MCF 10A (cell line): ENCODE data around the gene ACTR1B. TPM values are rescaled to one million over a fixed set of nuclear protein-coding genes. Genes with fewer than 3 reads are reported as not detected.

Experiments used
- BruUV-seq: library from RNA; stranded (reverse); fragments of 400-500 nt; replicated peaks from 2 replicates; lab custom pipeline; 2021; lab: Mats Ljungman, UMichigan
- CTCF ChIA-PET: fragments of 300-600 bp; sonication (Branson Sonifier 250); formaldehyde crosslinking; extraction: SDS; loops from one replicate; lab custom pipeline; 2021; ENCODE audit warnings: antibody characterized with exemption, inconsistent platforms; lab: Yijun Ruan, JAX
- POLR2A ChIA-PET: fragments of 300-600, 350-650 bp; sonication (Branson Sonifier 250); formaldehyde crosslinking; extraction: SDS; loops from one replicate; lab custom pipeline; 2020; ENCODE audit warnings: antibody characterized with exemption, inconsistent platforms; lab: Yijun Ruan, JAX
- DNase-seq: peaks from one replicate; pipeline ENCODE4 v3.0.0-alpha.2; 2018; ENCODE audit not compliant: unreplicated experiment
- H3K27ac Mint-ChIP-seq: one replicate; pipeline ENCODE4 v1.8.0; 2022; ENCODE audit warnings: mild to moderate bottlenecking, low read depth, mixed read lengths; ENCODE audit not compliant: unreplicated experiment
- H3K27me3 Mint-ChIP-seq: one replicate; pipeline ENCODE4 v1.8.0; 2022; ENCODE audit warnings: mixed read lengths; ENCODE audit not compliant: insufficient read depth, unreplicated experiment
- H3K36me3 Mint-ChIP-seq: one replicate; pipeline ENCODE4 v1.8.0; 2022; ENCODE audit warnings: mild to moderate bottlenecking, moderate library complexity, mixed read lengths; ENCODE audit not compliant: insufficient read depth, unreplicated experiment
- H3K4me1 Mint-ChIP-seq: one replicate; pipeline ENCODE4 v1.8.0; 2022; ENCODE audit warnings: mixed read lengths; ENCODE audit not compliant: insufficient read depth, unreplicated experiment
- H3K4me3 Mint-ChIP-seq: one replicate; pipeline ENCODE4 v1.8.0; 2022; ENCODE audit warnings: mild to moderate bottlenecking, moderate library complexity, mixed read lengths; ENCODE audit not compliant: unreplicated experiment
- H3K9me3 Mint-ChIP-seq: one replicate; pipeline ENCODE4 v1.8.0; 2022; ENCODE audit warnings: mixed read lengths; ENCODE audit not compliant: unreplicated experiment
- intact Hi-C: fragments of 100-400 bp; cut with micrococcal nuclease; formaldehyde crosslinking; loops from 2 replicates; pipeline ENCODE4 v1.14.1; 2022
- total RNA-seq: library from RNA; stranded (reverse); gene quantifications from 2 replicates; pipeline ENCODE4 v1.2.3, GENCODE V29; 2022
- TF ChIP-seq, protein P1 (sequence below): fragments of 200-600 bp; IDR thresholded peaks from one replicate; pipeline ENCODE4 v1.8.0; 2022; ENCODE audit warnings: antibody characterized with exemption, mild to moderate bottlenecking; ENCODE audit not compliant: unreplicated experiment

ACTR1B gene
- total RNA-seq, 1 experiment from 2014 or later: 63.7 TPM

DNA sequence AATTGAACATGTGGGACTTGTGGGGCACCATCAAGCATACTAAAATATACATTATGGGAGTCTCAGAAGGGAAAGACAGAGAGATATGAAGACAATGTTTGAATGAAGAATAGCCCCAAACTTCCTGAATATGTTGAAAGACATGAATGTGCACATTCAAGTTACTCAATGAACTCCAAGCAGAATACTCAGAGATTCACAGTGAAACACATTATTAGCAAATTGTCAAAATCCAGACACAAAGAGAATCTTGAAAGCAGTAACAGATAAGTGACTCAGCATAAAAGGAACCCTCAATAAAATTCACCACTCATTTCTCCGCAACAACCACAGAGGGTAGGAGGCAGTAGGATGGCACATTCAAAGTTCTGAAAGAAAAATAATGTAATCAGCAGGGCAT, 14.5 kb upstream of the ACTR1B start:
- H3K36me3 Mint-ChIP-seq: no peaks in the 10 kb centered on the region
- no peak overlapping the region for H3K4me3 Mint-ChIP-seq
- H3K4me1 Mint-ChIP-seq: no peaks in the 10 kb centered on the region
- intact Hi-C loops: no loop called here
- H3K27ac Mint-ChIP-seq: no peak overlapping the region
- DNase-seq: no peak
- ChIA-PET CTCF (interaction anchor here (0.9 kb wide), 1 partner anchor 34 kb away, joined by 5 read pairs; no protein-coding TSS in a partner anchor), POLR2A (no interaction called here)
- H3K9me3 Mint-ChIP-seq: no peaks in the 10 kb centered on the region
- BruUV-seq: no TSS peak
- TF ChIP-seq, protein P1, sequence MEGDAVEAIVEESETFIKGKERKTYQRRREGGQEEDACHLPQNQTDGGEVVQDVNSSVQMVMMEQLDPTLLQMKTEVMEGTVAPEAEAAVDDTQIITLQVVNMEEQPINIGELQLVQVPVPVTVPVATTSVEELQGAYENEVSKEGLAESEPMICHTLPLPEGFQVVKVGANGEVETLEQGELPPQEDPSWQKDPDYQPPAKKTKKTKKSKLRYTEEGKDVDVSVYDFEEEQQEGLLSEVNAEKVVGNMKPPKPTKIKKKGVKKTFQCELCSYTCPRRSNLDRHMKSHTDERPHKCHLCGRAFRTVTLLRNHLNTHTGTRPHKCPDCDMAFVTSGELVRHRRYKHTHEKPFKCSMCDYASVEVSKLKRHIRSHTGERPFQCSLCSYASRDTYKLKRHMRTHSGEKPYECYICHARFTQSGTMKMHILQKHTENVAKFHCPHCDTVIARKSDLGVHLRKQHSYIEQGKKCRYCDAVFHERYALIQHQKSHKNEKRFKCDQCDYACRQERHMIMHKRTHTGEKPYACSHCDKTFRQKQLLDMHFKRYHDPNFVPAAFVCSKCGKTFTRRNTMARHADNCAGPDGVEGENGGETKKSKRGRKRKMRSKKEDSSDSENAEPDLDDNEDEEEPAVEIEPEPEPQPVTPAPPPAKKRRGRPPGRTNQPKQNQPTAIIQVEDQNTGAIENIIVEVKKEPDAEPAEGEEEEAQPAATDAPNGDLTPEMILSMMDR: no peak
- H3K27me3 Mint-ChIP-seq: no peaks in the 10 kb centered on the region

DNA sequence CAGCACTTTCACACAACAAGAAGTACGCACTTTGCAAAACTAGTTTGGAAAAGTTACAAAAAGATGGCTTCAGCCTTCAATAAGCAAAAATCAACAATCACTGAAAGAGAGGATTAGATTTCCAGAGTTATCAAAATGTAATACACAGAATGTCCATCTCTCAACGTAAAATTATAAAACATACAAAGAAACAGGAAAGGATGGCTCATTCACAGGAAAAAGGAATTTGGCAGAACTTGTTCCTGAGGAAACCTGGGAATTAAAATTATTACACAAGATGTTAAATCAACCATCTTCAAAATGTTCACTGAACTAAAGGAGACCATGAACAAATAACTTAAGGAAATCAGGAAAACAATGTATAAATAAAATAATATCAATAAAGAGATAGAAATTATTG, 13.6 kb upstream of the ACTR1B start:
- Mint-ChIP-seq H3K9me3 (no peaks in the 10 kb centered on the region), H3K36me3 (no peaks in the 10 kb centered on the region), H3K27me3 (no peaks in the 10 kb centered on the region), H3K27ac (no peak overlapping the region), H3K4me3 (no peak overlapping the region), H3K4me1 (no peaks in the 10 kb centered on the region)
- no peak for DNase-seq
- TF ChIP-seq, protein P1: no peak
- CTCF ChIA-PET: interaction anchor here (0.6 to 2.0 kb wide), 3 partner anchors 12 to 22 kb away, joined by 4 to 7 read pairs (median 4); no protein-coding TSS in a partner anchor
- POLR2A ChIA-PET: no interaction called here
- intact Hi-C loops: no loop called here
- BruUV-seq: no TSS peak

DNA sequence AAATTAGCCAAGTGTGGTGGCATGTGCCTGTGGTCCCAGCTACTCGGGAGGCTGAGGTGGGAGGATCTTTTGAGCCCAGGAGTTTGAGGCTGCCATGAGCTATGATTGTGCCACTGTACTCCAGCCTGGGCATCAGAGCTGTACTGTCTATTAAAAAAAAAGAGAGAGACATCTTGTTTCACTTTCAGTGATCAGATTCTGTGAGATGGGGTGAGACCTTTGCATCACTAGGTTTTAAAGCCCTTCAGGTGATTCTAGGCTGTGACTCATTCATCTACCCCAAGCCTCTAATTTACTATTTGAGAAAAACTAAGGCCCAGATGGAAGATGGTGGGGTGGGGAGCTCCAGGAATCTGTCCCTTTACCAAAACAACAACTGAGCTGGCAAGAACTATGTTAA, 12.8 kb upstream of the ACTR1B start:
- DNase-seq: no peak
- Mint-ChIP-seq H3K9me3 (no peaks in the 10 kb centered on the region), H3K4me3 (no peak overlapping the region), H3K27ac (no peak overlapping the region), H3K27me3 (no peaks in the 10 kb centered on the region), H3K4me1 (no peaks in the 10 kb centered on the region), H3K36me3 (no peaks in the 10 kb centered on the region)
- TF ChIP-seq, protein P1: no peak
- no TSS peak for BruUV-seq
- ChIA-PET CTCF (interaction anchor here (0.7 to 2.2 kb wide), 4 partner anchors 12 to 799 kb away, joined by 3 to 9 read pairs (median 6); no protein-coding TSS in a partner anchor), POLR2A (interaction anchor here (1.1 kb wide), 1 partner anchor 12 kb away, joined by 3 read pairs; no protein-coding TSS in a partner anchor)
- intact Hi-C loops: no loop called here

DNA sequence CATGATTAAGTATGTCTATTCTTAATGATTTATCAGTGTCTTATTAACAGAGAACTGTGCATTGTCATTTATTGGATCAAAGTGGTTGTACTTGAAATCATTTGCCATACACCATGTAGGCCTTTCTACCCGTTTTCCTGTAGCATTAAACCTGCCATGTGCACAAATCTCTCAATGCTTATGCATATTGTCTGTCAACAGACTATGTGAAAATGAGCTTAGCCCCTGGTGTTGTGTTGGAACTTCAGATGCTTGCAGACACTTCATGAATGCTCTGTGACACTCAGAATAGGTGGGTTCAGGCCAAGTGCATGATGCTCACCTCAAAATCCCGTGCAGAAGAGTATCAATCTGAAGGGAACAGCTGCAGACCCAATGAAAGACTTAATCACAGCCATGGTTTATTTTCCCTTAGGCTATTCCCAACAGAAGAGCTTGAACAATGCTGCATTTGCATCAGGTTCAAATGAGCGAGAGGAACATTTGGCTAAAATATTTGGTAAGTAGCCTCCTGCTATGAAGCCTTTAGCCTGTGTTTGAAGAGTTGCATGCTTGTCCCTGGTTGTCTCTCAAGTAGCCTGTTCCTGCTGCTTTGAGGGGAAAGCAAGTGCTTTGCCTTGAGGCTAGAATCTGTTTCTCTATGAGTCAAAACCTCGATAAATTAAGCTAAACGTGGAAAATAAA, 11.7 kb upstream of the ACTR1B start:
- Mint-ChIP-seq H3K4me1 (no peaks in the 10 kb centered on the region), H3K27me3 (no peaks in the 10 kb centered on the region), H3K4me3 (no peak overlapping the region), H3K36me3 (no peaks in the 10 kb centered on the region), H3K27ac (no peak overlapping the region), H3K9me3 (no peaks in the 10 kb centered on the region)
- intact Hi-C loops: no loop called here
- ChIA-PET POLR2A (interaction anchor here (1.2 to 1.3 kb wide), 2 partner anchors 11 to 29 kb away, joined by 4 read pairs; no protein-coding TSS in a partner anchor), CTCF (interaction anchor here (1.0 to 2.2 kb wide), 6 partner anchors 11 to 85 kb away, joined by 3 to 9 read pairs (median 4); no protein-coding TSS in a partner anchor)
- DNase-seq: no peak
- no TSS peak for BruUV-seq
- TF ChIP-seq, protein P1: no peak
